GM19397 (cell line): Measurements from ENCODE around the gene PAPOLG.
"Not testable (repeated sequence)": the region's sequence is repeated elsewhere in the genome, so short reads cannot be mapped to it uniquely, and the experiment has no call there.

Experiments
- ATAC-seq: cut with Tn5 transposase; IDR thresholded peaks from one replicate; pipeline ENCODE4 v1.9.1; 2021; ENCODE audit warnings: mild to moderate bottlenecking, moderate library complexity; ENCODE audit not compliant: unreplicated experiment

Gene PAPOLG

GRCh38 chr2:60771508-60771907, 15.4 kb downstream of the PAPOLG start:
- no peak for ATAC-seq

- ATAC-seq, result no peak
Measured at GRCh38 chr2:60775048-60775639, 19.1 kb downstream of the PAPOLG start.

GRCh38 chr2:60778352-60778751, 22.3 kb downstream of the PAPOLG start:
- no peak for ATAC-seq

GRCh38 chr2:60779426-60779825, 23.4 kb downstream of the PAPOLG start:
- ATAC-seq, result no peak

- no peak for ATAC-seq
Measured at GRCh38 chr2:60780721-60781120, 24.7 kb downstream of the PAPOLG start.

GRCh38 chr2:60793169-60793568, 37.1 kb downstream of the PAPOLG start:
- ATAC-seq, result no peak

GRCh38 chr2:60794271-60794863, 38.3 kb downstream of the PAPOLG start:
- ATAC-seq, result no peak

- ATAC-seq, result no peak
Measured at GRCh38 chr2:60796573-60797509, 40.8 kb downstream of the PAPOLG start.

GRCh38 chr2:60804473-60804872, 48.4 kb downstream of the PAPOLG start:
- ATAC-seq, result no peak

GRCh38 chr2:60806595-60806987, 50.5 kb downstream of the PAPOLG start:
- no peak for ATAC-seq

- ATAC-seq, result peak; percentile 78
Measured at GRCh38 chr2:60806988-60807681, 51.1 kb downstream of the PAPOLG start.

GRCh38 chr2:60808330-60808801, 52.3 kb downstream of the PAPOLG start:
- ATAC-seq, result no peak

- ATAC-seq, result no peak
Measured at GRCh38 chr2:60811491-60812375, 55.7 kb downstream of the PAPOLG start.

- not testable (repeated sequence) for ATAC-seq
Measured at GRCh38 chr2:60817191-60817590, 61.1 kb downstream of the PAPOLG start.

GRCh38 chr2:60818272-60818671, 62.2 kb downstream of the PAPOLG start:
- ATAC-seq, result no peak

GRCh38 chr2:60819155-60819862, 63.2 kb downstream of the PAPOLG start:
- no peak for ATAC-seq

- ATAC-seq, result no peak
Measured at GRCh38 chr2:60819936-60820335, 63.9 kb downstream of the PAPOLG start.

- no peak for ATAC-seq
Measured at GRCh38 chr2:60820416-60821132, 64.5 kb downstream of the PAPOLG start.

- no peak for ATAC-seq
Measured at GRCh38 chr2:60821133-60821469, 65.0 kb downstream of the PAPOLG start.
